Measurements from ENCODE around the gene GJA4. TPM values are rescaled to one million over a fixed set of nuclear protein-coding genes. Genes with fewer than 3 reads are reported as not detected.

The GJA4 gene
- 15.0 TPM for polyA plus RNA-seq
- long read RNA-seq, donor 1, transcript GJA4-201 (2 exons, 1,622 nt) = major isoform, 6 of 14 reads
- long read RNA-seq, donor 1, partial matches to known transcripts = 8 of 14 reads
- long read RNA-seq, donor 1, other reads (novel, unspliced or antisense) = 0 of 14 reads
- long read RNA-seq, donor 2, transcript GJA4-201 (2 exons, 1,622 nt) = major isoform, 5 of 6 reads
- long read RNA-seq, donor 2, partial matches to known transcripts = 0 of 6 reads
- long read RNA-seq, donor 2, other reads (novel, unspliced or antisense) = 0 of 6 reads
- long read RNA-seq, donor 3 = 0 reads
- long read RNA-seq, donor 4 = 0 reads
- long read RNA-seq, donor 5, transcript GJA4-201 (2 exons, 1,622 nt) = major isoform, 6 of 16 reads
- long read RNA-seq, donor 5, partial matches to known transcripts = 10 of 16 reads
- long read RNA-seq, donor 5, other reads (novel, unspliced or antisense) = 0 of 16 reads
- long read RNA-seq, donor 6, transcript GJA4-201 (2 exons, 1,622 nt) = major isoform, 6 of 6 reads
- long read RNA-seq, donor 6, partial matches to known transcripts = 0 of 6 reads
- long read RNA-seq, donor 6, other reads (novel, unspliced or antisense) = 0 of 6 reads
- long read RNA-seq, donor 7, partial matches to known transcripts = 0 of 2 reads
- long read RNA-seq, donor 7, other reads (novel, unspliced or antisense) = 0 of 2 reads
- long read RNA-seq, donor 8, partial matches to known transcripts = 0 of 4 reads
- long read RNA-seq, donor 8, other reads (novel, unspliced or antisense) = 0 of 4 reads
- long read RNA-seq, donor 9, partial matches to known transcripts = 0 of 1 reads
- long read RNA-seq, donor 9, other reads (novel, unspliced or antisense) = 0 of 1 reads
- long read RNA-seq, donor 10, partial matches to known transcripts = 0 of 1 reads
- long read RNA-seq, donor 10, other reads (novel, unspliced or antisense) = 0 of 1 reads
- long read RNA-seq, donor 11 = 0 reads

DNA sequence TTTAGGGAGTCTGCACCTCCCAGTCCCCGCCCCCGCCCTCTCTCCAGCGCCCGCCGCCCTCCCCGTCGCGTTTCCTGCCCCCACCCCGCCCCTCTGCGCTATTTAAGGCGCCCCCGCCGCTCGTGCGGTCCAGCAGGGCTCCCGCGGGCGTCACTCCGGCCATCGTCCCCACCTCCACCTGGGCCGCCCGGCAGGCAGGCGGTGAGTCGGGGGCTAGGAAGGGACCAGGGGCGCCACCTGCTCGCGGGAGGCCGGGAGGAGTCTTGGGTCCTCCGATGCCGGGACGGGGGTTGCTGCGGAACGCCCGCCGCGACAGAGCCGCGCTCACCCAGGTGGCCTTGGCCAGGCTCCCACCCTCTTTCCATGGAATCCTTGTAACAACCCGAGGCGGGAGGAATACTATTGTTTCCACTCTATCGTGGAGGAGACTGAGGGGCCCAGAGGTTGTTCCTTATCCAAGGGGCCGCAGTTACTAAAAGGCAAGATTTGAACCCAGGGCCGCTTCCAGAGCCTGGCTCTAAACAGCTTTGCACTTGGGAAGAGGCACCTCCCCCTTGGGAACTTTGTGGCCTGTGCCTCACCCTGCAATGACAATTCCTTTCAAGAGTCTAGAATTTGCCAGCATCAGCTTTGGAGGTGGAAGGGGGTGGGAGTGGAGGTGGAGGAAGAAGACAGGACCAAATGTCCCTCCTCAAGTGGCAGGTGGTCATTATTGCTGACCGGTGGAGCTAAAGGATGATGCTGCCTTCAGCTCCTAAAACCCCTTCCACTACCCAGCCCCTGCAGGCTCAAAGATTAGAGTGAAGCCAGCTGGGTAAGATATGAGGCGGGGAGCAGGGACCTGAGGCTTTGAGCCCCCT, at the start of gene GJA4:
Gene GJA4 (plus strand): TSS at position 132 of the 860 bp plus-strand sequence. CDS start 1,215 bp downstream, outside the sequence.
- DNase-seq = no peak
- H3K4me3 ChIP-seq (ENCODE audit: low read length) = no peak within 1 kb of the TSS
- no peaks in the 10 kb centered on the region for H3K36me3 ChIP-seq (ENCODE audit: control insufficient read depth, insufficient read depth, low read length)
- WGBS (ENCODE audit: insufficient coverage, low lambda C conversion rate) = 0% methylated on average over 3 of the region's 45 CpGs
- no peaks in the 10 kb centered on the region for H3K4me1 ChIP-seq (ENCODE audit: control insufficient read depth, insufficient read depth, low read length)
- peaks cover 29% of the 10 kb centered on the region for H3K27me3 ChIP-seq (ENCODE audit: control insufficient read depth, insufficient read depth, low read length)
- H3K9me3 ChIP-seq (ENCODE audit: control insufficient read depth, low read depth, low read length) = no peaks in the 10 kb centered on the region
- H3K27ac ChIP-seq (ENCODE audit: low read length) = no peak within 1 kb of the TSS

DNA sequence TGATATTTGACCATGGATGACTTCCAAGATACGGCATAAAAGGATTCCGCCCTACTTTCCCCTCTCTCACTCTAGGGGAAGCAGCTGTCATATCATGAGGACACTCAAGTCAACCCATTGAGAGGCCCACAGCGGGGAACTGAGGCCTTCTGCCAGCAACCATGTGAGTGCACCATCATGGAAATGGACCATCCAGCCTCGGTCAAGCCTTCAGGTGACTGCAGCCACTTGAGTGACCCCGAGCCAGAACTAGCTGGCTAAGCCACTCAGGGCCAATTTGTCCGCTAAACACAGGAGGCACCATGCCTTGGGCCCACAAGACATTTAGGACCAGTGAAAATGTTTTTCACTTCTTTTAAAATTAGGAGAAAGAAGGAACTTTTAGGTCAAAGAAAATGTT, 49.0 kb upstream of the GJA4 start:
- Histone ChIP-seq H3K4me3 (ENCODE audit: low read length) (no peak overlapping the region), H3K9me3 (ENCODE audit: control insufficient read depth, low read depth, low read length) (no peaks in the 10 kb centered on the region), H3K36me3 (ENCODE audit: control insufficient read depth, insufficient read depth, low read length) (no peaks in the 10 kb centered on the region), H3K27ac (ENCODE audit: low read length) (no peak overlapping the region), H3K4me1 (ENCODE audit: control insufficient read depth, insufficient read depth, low read length) (peaks cover 21% of the 10 kb centered on the region), H3K27me3 (ENCODE audit: control insufficient read depth, insufficient read depth, low read length) (no peaks in the 10 kb centered on the region)
- WGBS (ENCODE audit: insufficient coverage, low lambda C conversion rate) = no CpG with 5 or more reads among the region's 6 CpGs
- no peak for DNase-seq

DNA sequence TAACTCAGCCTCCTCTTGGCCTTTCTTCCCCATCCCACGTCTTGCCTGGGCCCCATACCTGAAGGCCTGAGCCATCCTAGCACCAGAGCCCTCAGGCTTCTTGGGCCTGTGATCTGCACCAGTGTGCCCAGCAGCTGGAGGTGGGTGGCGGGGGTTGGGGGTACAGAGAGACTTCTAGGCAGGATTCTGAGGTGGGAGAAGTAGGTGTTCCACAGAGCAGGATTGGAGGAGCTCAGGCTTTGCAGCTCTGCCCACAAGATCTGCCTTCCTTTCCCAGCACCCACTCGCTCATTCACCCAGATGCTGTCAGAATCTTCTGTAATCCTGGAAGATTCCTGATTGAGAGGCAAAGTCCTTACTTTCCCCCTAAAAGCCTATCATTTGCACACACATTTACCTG, 47.9 kb upstream of the GJA4 start:
- no CpG with 5 or more reads among the region's 3 CpGs for WGBS (ENCODE audit: insufficient coverage, low lambda C conversion rate)

DNA sequence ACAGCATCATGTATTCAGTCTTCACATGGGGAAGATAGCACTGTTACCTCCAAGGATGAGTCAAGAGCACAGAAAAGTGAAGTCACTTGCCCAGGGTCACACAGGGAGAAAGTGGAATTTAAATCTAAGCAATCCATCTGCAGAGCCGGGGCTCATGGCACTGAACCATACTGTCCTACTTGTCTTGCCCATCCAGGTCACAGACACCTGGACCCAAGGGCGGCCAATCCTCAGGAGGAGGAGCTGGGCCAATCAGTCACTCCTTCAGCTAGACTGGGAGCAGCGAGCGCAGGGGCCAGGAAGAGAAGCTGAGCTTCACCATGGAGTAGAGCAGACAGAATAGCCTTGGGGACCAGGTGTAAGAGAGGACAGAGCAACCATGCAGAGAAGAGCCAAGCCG, 47.1 kb upstream of the GJA4 start:
- no peak overlapping the region for H3K27ac ChIP-seq (ENCODE audit: low read length)
- no peak overlapping the region for H3K4me3 ChIP-seq (ENCODE audit: low read length)
- H3K4me1 ChIP-seq (ENCODE audit: control insufficient read depth, insufficient read depth, low read length) = peaks cover 21% of the 10 kb centered on the region
- H3K36me3 ChIP-seq (ENCODE audit: control insufficient read depth, insufficient read depth, low read length) = no peaks in the 10 kb centered on the region
- H3K9me3 ChIP-seq (ENCODE audit: control insufficient read depth, low read depth, low read length) = no peaks in the 10 kb centered on the region
- no CpG with 5 or more reads among the region's 5 CpGs for WGBS (ENCODE audit: insufficient coverage, low lambda C conversion rate)
- H3K27me3 ChIP-seq (ENCODE audit: control insufficient read depth, insufficient read depth, low read length) = peaks cover 6% of the 10 kb centered on the region
- no peak for DNase-seq

More for the DNA sequence above, 47.9 kb upstream of the GJA4 start:
- Histone ChIP-seq H3K4me3 (ENCODE audit: low read length) (no peak overlapping the region), H3K4me1 (ENCODE audit: control insufficient read depth, insufficient read depth, low read length) (peaks cover 21% of the 10 kb centered on the region), H3K36me3 (ENCODE audit: control insufficient read depth, insufficient read depth, low read length) (no peaks in the 10 kb centered on the region), H3K9me3 (ENCODE audit: control insufficient read depth, low read depth, low read length) (no peaks in the 10 kb centered on the region), H3K27me3 (ENCODE audit: control insufficient read depth, insufficient read depth, low read length) (peaks cover 5% of the 10 kb centered on the region), H3K27ac (ENCODE audit: low read length) (no peak overlapping the region)
- DNase-seq = no peak

DNA sequence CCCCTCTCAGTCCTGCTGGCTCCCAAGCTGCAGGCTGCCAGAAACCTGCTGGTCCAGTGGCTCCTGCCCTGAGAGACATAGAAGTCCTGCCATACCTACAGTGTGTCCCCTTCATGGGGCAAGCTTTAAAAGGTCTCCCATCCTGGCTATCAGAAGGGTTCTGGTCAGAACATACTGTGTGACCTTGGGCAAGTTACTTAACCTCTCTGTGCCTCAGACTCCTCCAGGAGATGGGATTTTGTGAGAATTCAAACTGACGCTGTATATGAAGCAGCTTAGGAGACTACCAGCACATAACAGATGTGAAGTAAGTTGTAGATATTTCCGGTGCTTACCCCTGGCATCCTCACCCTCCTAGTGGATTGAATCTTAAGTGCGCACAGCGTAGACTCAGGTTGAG, 46.7 kb upstream of the GJA4 start:
- Histone ChIP-seq H3K27me3 (ENCODE audit: control insufficient read depth, insufficient read depth, low read length) (peaks cover 6% of the 10 kb centered on the region), H3K9me3 (ENCODE audit: control insufficient read depth, low read depth, low read length) (no peaks in the 10 kb centered on the region), H3K4me3 (ENCODE audit: low read length) (no peak overlapping the region), H3K27ac (ENCODE audit: low read length) (no peak overlapping the region), H3K4me1 (ENCODE audit: control insufficient read depth, insufficient read depth, low read length) (peaks cover 21% of the 10 kb centered on the region), H3K36me3 (ENCODE audit: control insufficient read depth, insufficient read depth, low read length) (no peaks in the 10 kb centered on the region)
- DNase-seq = no peak
- no CpG with 5 or more reads among the region's 4 CpGs for WGBS (ENCODE audit: insufficient coverage, low lambda C conversion rate)

DNA sequence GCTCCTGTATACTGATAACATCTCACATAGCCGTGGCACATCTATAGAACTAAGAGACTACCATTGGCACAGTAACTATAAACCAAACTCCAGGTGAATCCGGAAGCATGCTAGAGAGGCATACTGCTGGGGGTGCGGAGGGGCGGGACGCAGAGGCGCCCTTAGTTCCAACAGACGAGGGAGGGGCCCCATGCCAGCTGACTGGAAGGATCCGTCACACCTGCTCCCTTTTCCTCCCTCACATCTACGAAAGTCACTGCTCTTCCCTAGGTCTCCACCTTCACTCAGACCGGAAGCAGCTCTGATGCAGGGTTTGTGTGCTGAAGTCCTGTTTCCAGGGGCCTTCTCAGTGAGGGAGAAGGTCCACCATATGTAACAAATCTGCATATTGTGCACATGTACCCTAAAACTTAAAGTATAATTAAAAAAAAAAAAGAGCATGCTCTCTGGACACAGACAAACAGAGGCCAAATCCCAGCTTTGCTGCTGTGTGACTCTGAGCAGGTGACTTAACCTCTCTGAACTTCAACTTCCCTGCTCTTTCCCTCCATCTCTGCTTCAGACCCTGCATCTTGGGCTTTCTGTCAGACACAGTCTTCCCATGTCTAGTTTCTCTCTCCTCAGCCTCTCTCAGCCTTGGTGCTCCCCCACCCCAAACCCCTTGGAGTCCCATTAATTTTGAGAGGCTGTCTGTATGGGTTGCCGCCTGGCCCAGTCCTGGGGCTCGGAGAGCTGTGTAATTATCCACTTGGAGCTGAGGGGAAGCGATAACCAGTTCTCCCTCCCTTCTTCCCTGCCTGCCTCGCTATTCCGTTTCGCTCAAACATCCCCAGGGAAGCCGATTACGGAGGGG, 45.8 kb upstream of the GJA4 start:
- WGBS (ENCODE audit: insufficient coverage, low lambda C conversion rate) = no CpG with 5 or more reads among the region's 18 CpGs
- peak in 1 of 2 donors; percentile 60 for DNase-seq
- Histone ChIP-seq H3K4me1 (ENCODE audit: control insufficient read depth, insufficient read depth, low read length) (peaks cover 15% of the 10 kb centered on the region), H3K27me3 (ENCODE audit: control insufficient read depth, insufficient read depth, low read length) (peaks cover 6% of the 10 kb centered on the region), H3K9me3 (ENCODE audit: control insufficient read depth, low read depth, low read length) (no peaks in the 10 kb centered on the region), H3K4me3 (ENCODE audit: low read length) (no peak overlapping the region), H3K27ac (ENCODE audit: low read length) (no peak overlapping the region), H3K36me3 (ENCODE audit: control insufficient read depth, insufficient read depth, low read length) (no peaks in the 10 kb centered on the region)

DNA sequence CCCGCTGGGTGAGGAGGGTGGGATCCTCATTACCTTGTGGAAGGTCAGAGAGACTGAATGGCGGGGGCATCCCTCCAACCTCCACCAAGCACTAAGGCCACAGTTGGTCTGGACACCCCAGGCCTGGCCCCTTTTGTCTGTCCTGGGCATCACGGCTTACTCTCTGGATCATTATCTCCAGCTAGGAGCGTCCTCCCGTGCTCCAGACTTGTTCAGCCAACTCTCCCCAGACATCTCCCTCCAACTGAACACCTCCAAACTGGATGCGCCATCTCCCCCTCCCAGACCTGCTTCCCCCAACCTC, 45.2 kb upstream of the GJA4 start:
- Histone ChIP-seq H3K27ac (ENCODE audit: low read length) (no peak overlapping the region), H3K36me3 (ENCODE audit: control insufficient read depth, insufficient read depth, low read length) (no peaks in the 10 kb centered on the region), H3K9me3 (ENCODE audit: control insufficient read depth, low read depth, low read length) (no peaks in the 10 kb centered on the region), H3K4me1 (ENCODE audit: control insufficient read depth, insufficient read depth, low read length) (peaks cover 10% of the 10 kb centered on the region), H3K27me3 (ENCODE audit: control insufficient read depth, insufficient read depth, low read length) (peaks cover 6% of the 10 kb centered on the region), H3K4me3 (ENCODE audit: low read length) (no peak overlapping the region)
- WGBS (ENCODE audit: insufficient coverage, low lambda C conversion rate) = 60% methylated on average over 1 of the region's 6 CpGs
- no peak for DNase-seq

DNA sequence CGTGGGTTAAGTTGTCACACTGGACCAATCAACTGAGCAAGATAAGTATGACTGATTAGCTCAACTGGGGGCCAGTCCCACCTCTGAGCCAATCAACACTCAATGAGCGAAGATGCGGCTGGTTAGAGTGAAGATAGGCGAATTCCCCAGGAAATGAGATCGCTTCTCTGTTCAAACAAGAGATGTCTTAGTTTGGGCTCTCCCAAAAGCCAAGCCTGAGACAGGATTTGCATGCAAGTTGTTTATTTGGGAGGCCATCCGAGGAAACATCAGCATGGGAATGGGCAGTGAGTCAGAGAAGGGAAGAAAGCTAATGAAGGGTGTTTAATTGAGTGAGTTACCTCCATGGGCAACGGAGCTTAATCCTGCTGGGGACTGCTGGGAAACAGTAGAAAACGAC, 42.8 kb upstream of the GJA4 start:
- no peak overlapping the region for H3K27ac ChIP-seq (ENCODE audit: low read length)
- no peak overlapping the region for H3K4me3 ChIP-seq (ENCODE audit: low read length)
- H3K4me1 ChIP-seq (ENCODE audit: control insufficient read depth, insufficient read depth, low read length) = peaks cover 3% of the 10 kb centered on the region
- no peaks in the 10 kb centered on the region for H3K9me3 ChIP-seq (ENCODE audit: control insufficient read depth, low read depth, low read length)
- DNase-seq = no peak
- no peaks in the 10 kb centered on the region for H3K36me3 ChIP-seq (ENCODE audit: control insufficient read depth, insufficient read depth, low read length)
- 80% methylated on average over 1 of the region's 8 CpGs for WGBS (ENCODE audit: insufficient coverage, low lambda C conversion rate)
- peaks cover 6% of the 10 kb centered on the region for H3K27me3 ChIP-seq (ENCODE audit: control insufficient read depth, insufficient read depth, low read length)

DNA sequence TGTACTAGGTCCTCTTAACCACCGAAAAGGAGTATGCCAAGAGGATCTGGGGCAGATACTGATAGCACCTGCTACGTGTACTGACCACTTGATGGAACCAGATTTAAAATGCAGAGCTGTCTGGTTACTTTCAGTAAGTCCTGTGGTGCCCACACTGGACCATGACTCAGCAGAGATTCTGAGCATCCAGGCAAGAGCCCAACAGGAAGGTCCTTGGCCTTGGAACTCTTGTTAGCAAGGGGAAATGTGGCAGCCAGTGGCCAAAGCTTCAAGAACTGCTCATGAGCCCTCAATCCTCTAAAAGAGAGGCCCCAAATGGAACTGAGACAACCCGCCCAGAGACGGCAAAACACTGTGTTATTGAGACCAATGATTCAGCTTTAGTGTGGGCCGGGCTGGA, 42.2 kb upstream of the GJA4 start:
- WGBS (ENCODE audit: insufficient coverage, low lambda C conversion rate) = no CpG with 5 or more reads among the region's 5 CpGs
- peaks cover 3% of the 10 kb centered on the region for H3K4me1 ChIP-seq (ENCODE audit: control insufficient read depth, insufficient read depth, low read length)
- H3K9me3 ChIP-seq (ENCODE audit: control insufficient read depth, low read depth, low read length) = no peaks in the 10 kb centered on the region
- no peak overlapping the region for H3K4me3 ChIP-seq (ENCODE audit: low read length)
- DNase-seq = no peak
- peaks cover 6% of the 10 kb centered on the region for H3K27me3 ChIP-seq (ENCODE audit: control insufficient read depth, insufficient read depth, low read length)
- no peak overlapping the region for H3K27ac ChIP-seq (ENCODE audit: low read length)
- no peaks in the 10 kb centered on the region for H3K36me3 ChIP-seq (ENCODE audit: control insufficient read depth, insufficient read depth, low read length)
